T-helper 1 cell treated with Interleukin-12 subunit alpha and Interleukin-12 subunit beta and Interleukin-4 antibody, amounts not matched to agents 30 μg/mL and 1 μg/mL, for 36 hours (primary cell): ENCODE data around the gene ROPN1B.
"Not testable (repeated sequence)": the region's sequence is repeated elsewhere in the genome, so short reads cannot be mapped to it uniquely, and the experiment has no call there.

Source experiments
- H3K27ac Mint-ChIP-seq: one replicate; pipeline ENCODE4 v1.8.0; 2021; ENCODE audit warnings: mild to moderate bottlenecking, mixed read lengths
- H3K27me3 Mint-ChIP-seq: one replicate; pipeline ENCODE4 v1.8.0; 2021; ENCODE audit warnings: low read depth, mixed read lengths
- H3K36me3 Mint-ChIP-seq: one replicate; pipeline ENCODE4 v1.8.0; 2021; ENCODE audit warnings: low read depth, mixed read lengths
- H3K4me1 Mint-ChIP-seq: one replicate; pipeline ENCODE4 v1.8.0; 2021; ENCODE audit warnings: low read depth, mixed read lengths
- H3K4me3 Mint-ChIP-seq: one replicate; pipeline ENCODE4 v1.8.0; 2021; ENCODE audit warnings: mild to moderate bottlenecking, moderate library complexity, mixed read lengths
- H3K9me3 Mint-ChIP-seq: one replicate; pipeline ENCODE4 v1.8.0; 2021; ENCODE audit warnings: mixed read lengths

ROPN1B gene

DNA sequence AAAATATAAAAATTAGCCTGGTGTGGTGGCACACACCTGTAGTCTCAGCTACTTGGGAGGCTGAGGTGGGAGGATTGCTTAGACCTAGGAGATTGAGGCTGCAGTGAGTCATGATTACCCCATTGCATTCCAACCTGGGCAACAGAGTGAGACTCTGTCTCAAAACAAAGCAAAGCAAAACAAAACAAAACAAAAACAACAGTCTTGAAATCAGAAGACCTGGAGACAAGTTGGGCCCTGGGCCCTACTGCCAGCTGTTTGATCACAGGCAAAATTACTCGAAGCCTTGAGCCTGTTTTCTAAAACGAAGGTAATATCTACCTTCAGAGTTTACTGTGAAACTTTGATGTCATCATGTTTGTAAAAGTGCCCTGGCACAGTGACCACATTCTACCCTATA is 857 bp upstream of the ROPN1B start:
- not testable (repeated sequence) for H3K4me3 Mint-ChIP-seq, H3K27ac Mint-ChIP-seq, H3K36me3 Mint-ChIP-seq, H3K4me1 Mint-ChIP-seq, H3K9me3 Mint-ChIP-seq
- peaks cover 34% of the 10 kb centered on the region for H3K27me3 Mint-ChIP-seq

- not testable (repeated sequence) for H3K9me3 Mint-ChIP-seq, H3K4me3 Mint-ChIP-seq, H3K27ac Mint-ChIP-seq, H3K4me1 Mint-ChIP-seq, H3K36me3 Mint-ChIP-seq
- peaks cover 34% of the 10 kb centered on the region for H3K27me3 Mint-ChIP-seq
These were observed 3.3 kb downstream of the ROPN1B start for GRCh38 chr3:125971997-125972944.

DNA sequence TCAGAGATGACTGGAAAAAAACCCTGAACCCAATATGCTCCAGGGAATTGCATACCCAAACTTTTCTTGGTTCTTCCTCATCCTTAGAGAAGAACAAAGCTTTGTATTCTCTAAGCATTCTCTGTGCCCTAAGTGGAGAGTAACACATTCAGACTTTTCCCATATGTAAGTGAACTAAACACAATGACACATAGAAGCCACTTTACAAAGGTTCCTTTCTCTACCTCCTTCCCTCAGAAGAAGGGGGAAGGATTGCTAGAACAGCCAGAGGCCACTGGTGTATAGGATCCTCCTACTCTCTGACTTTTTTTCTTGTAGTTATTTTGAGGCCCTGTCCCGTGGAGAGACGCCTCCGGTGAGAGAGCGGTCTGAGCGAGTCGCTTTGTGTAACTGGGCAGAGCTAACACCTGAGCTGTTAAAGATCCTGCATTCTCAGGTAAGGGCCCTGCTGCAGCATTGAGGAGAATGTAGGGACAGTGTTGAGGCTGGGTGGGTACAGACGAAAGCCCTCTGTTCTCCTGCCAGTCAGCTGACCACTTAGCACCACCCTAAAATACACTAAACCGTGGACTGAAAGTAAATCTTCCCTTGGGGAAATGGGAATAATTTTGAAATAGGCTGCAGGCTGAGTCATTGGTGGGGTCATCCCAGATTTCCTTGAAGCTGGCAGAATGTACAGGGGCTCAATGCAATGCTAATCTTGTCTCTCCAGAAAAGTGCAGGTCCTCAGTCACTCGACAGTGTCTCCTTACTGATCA is 6.4 kb downstream of the ROPN1B start:
- H3K27ac Mint-ChIP-seq, H3K4me1 Mint-ChIP-seq, H3K9me3 Mint-ChIP-seq, H3K36me3 Mint-ChIP-seq, H3K4me3 Mint-ChIP-seq: not testable (repeated sequence)
- H3K27me3 Mint-ChIP-seq = peaks cover 19% of the 10 kb centered on the region

- H3K27ac Mint-ChIP-seq, H3K9me3 Mint-ChIP-seq, H3K4me3 Mint-ChIP-seq, H3K4me1 Mint-ChIP-seq, H3K36me3 Mint-ChIP-seq: not testable (repeated sequence)
- peaks cover 17% of the 10 kb centered on the region for H3K27me3 Mint-ChIP-seq
These were observed 7.0 kb downstream of the ROPN1B start for GRCh38 chr3:125976003-125976390.

GRCh38 chr3:125977104-125977503 is 8.1 kb downstream of the ROPN1B start:
- not testable (repeated sequence) for H3K4me1 Mint-ChIP-seq, H3K27ac Mint-ChIP-seq, H3K4me3 Mint-ChIP-seq, H3K36me3 Mint-ChIP-seq, H3K9me3 Mint-ChIP-seq, H3K27me3 Mint-ChIP-seq

- H3K4me1 Mint-ChIP-seq, H3K27me3 Mint-ChIP-seq, H3K4me3 Mint-ChIP-seq, H3K27ac Mint-ChIP-seq, H3K36me3 Mint-ChIP-seq, H3K9me3 Mint-ChIP-seq: not testable (repeated sequence)
These were observed 16.0 kb downstream of the ROPN1B start for GRCh38 chr3:125984951-125985350.

DNA sequence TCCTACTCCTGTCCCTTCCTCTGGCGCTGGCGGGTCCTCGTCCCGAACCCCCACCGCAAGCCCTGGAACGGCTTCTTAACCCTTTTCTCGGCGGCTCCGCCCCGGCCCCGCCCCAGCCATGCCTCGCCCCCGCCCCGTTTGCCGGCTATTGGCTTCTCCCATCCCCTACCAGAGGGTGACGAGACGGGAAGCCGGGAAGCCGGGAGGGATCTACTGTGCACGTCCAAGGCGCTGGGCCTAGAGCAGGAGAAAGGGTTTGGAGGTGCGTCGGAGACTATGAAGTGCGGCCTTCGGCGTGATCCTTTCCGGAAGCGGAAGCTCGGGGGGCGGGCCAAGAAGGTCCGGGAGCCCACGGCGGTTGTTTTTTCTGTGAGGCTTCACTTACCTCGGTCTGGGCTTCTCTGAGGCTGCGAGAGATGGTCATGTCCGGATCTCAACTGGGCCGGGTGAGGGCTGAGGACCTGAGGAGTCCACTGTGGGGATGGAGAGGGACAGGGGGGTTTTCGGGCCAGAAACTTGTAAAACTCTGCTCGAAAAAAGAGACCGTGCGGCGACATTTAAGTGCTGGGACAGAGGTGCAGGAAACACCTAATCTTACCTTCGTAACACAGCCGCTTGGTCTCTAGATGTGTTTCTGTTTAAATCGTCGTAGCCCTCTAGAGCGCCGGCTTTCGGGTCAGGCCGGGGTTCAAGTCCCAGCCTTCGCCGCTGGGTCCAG is 21.4 kb downstream of the ROPN1B start:
- peak overlapping the region; percentile 97 for H3K4me3 Mint-ChIP-seq
- peaks cover 23% of the 10 kb centered on the region for H3K27me3 Mint-ChIP-seq
- H3K9me3 Mint-ChIP-seq = no peaks in the 10 kb centered on the region
- H3K27ac Mint-ChIP-seq = peak overlapping the region; percentile 95
- H3K36me3 Mint-ChIP-seq = no peaks in the 10 kb centered on the region
- peaks cover 14% of the 10 kb centered on the region for H3K4me1 Mint-ChIP-seq

DNA sequence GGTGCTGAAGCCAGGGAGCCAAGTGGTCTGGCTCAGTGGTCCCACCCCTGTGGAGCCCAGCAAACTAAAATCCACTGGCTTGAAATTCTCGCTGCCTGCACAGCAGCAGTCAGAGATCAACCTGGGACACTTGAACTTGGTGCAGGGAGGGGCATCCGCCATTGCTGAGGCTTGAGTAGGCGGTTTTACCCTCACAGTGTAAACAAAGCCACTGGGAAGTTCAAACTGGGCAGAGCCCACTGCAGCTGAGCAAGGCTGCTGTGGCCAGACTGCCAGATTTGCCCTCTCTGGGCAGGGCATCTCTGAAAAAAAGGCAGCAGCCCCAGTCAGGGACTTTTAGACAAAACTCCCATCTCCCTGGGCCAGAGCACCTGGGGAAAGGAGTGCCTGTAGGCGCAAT is 27.8 kb downstream of the ROPN1B start:
- peaks cover 30% of the 10 kb centered on the region for H3K27me3 Mint-ChIP-seq
- H3K4me1 Mint-ChIP-seq, H3K36me3 Mint-ChIP-seq, H3K4me3 Mint-ChIP-seq, H3K27ac Mint-ChIP-seq: not testable (repeated sequence)
- peaks cover 19% of the 10 kb centered on the region for H3K9me3 Mint-ChIP-seq

GRCh38 chr3:126002189-126002588 is 33.2 kb downstream of the ROPN1B start:
- Mint-ChIP-seq H3K4me1 (no peaks in the 10 kb centered on the region), H3K36me3 (no peaks in the 10 kb centered on the region), H3K27ac (no peak overlapping the region), H3K4me3 (no peak overlapping the region), H3K27me3 (peaks cover 13% of the 10 kb centered on the region), H3K9me3 (peaks cover 19% of the 10 kb centered on the region)

DNA sequence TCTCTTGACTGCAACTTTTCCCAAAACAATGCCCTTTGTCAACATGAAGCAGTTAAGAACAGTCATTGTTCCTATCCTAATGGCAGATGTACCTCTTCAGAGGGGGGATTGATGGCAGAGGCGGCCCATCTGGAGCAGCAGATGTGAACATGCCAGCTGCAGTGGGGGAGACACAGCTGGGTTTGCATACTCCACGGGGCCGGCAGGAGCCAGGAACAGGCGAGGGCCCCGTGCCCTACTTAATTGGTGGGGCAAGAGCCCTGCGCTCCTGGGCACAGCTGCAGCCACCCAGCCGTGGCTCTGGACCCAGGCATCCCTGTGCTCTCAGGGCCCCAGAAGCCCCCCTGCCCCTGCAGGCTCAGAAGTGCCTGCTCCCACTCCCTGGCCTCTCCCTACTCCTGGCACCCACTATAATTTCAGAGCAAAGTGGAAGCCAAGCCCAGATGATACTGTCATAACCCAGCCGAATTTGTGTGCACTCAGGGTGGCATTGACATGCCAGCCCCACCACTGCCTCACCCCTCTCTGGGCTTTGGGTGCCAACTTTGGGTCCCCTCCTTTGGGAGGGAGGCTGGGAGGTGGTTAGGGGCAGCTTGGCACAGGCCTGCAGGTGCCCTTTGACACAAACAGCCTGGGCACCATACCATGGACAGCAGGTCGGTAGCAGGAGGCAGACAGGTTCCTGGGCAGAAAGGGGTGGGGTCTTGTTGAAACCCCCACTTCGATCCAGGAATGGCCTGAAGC is 34.6 kb downstream of the ROPN1B start:
- peaks cover 3% of the 10 kb centered on the region for H3K36me3 Mint-ChIP-seq
- H3K9me3 Mint-ChIP-seq = peaks cover 13% of the 10 kb centered on the region
- H3K27ac Mint-ChIP-seq = no peak overlapping the region
- peaks cover 7% of the 10 kb centered on the region for H3K27me3 Mint-ChIP-seq
- no peaks in the 10 kb centered on the region for H3K4me1 Mint-ChIP-seq
- no peak overlapping the region for H3K4me3 Mint-ChIP-seq

DNA sequence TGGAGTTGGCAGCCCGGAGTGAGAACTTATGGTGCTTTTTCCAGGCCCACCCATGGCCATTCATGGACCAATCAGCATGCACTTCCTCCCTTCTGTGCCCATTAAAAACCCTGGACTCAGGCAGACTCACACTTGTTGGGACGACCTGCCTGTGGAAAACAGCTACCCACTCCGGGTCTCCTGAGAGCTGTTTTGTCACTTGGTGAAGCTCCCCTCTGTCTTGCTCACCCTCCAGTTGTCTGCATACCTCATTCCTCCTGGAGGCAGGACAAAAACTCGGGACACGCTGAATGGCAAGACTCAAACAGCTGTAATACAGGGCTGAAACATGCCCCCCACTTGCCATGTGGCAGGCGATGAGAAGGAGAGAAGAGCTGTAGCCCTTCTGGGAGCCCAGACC is 35.2 kb downstream of the ROPN1B start:
- no peak overlapping the region for H3K4me3 Mint-ChIP-seq
- no peaks in the 10 kb centered on the region for H3K4me1 Mint-ChIP-seq
- H3K27ac Mint-ChIP-seq = no peak overlapping the region
- H3K9me3 Mint-ChIP-seq = peaks cover 13% of the 10 kb centered on the region
- peaks cover 3% of the 10 kb centered on the region for H3K36me3 Mint-ChIP-seq
- H3K27me3 Mint-ChIP-seq = peaks cover 4% of the 10 kb centered on the region

DNA sequence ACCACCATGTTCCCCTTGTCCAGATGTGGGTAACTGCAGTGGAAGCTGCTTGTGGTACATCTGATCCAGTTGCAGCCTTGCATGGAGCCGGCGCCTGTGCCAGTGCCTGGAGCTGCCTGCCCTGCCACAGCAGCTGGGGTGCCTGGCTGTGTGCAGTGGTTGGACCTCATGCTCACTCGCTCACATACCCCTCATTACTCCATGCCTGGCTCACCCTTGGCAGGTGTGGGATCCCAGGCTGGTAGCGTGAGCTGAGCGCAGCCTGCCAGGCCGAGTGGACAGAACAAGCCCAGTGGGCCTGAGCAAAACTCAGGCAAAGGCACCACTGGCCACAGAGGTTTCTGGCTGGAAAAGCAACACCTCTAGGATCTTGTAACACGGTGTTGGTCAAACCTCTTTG is 35.7 kb downstream of the ROPN1B start:
- no peak overlapping the region for H3K4me3 Mint-ChIP-seq
- H3K36me3 Mint-ChIP-seq = peaks cover 3% of the 10 kb centered on the region
- no peak overlapping the region for H3K27ac Mint-ChIP-seq
- H3K9me3 Mint-ChIP-seq = peaks cover 13% of the 10 kb centered on the region
- no peaks in the 10 kb centered on the region for H3K4me1 Mint-ChIP-seq
- no peaks in the 10 kb centered on the region for H3K27me3 Mint-ChIP-seq

DNA sequence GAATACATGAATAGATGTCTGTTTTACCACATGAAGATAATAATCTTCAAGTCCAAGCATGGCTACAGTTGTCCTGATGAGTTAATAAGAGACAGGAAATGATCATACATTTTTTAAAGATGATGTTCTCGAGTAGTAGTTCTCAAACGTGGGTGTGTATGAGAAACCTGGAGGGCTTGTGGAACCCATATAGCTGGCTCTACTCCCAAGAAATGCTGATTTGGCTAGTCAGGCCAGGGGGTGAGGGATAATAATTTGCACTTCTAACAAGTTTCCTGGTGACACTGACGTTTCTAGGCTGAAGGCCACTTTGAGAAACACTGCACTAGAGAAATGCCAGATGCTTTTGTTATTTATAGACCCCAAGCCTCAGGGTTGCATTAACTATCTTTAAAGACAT is 37.0 kb downstream of the ROPN1B start:
- Mint-ChIP-seq H3K27me3 (no peaks in the 10 kb centered on the region), H3K27ac (no peak overlapping the region), H3K4me3 (no peak overlapping the region), H3K36me3 (peaks cover 5% of the 10 kb centered on the region), H3K9me3 (peaks cover 7% of the 10 kb centered on the region), H3K4me1 (no peaks in the 10 kb centered on the region)

GRCh38 chr3:126008219-126008618 is 39.2 kb downstream of the ROPN1B start:
- Mint-ChIP-seq H3K4me1 (peaks cover 2% of the 10 kb centered on the region), H3K36me3 (peaks cover 8% of the 10 kb centered on the region), H3K4me3 (no peak overlapping the region), H3K27me3 (no peaks in the 10 kb centered on the region), H3K27ac (no peak overlapping the region), H3K9me3 (no peaks in the 10 kb centered on the region)
